Measurements from ENCODE around the gene KDM3B. TPM values are rescaled to one million over a fixed set of nuclear protein-coding genes. Genes with fewer than 3 reads are reported as not detected.
"Not testable (repeated sequence)": the region's sequence is repeated elsewhere in the genome, so short reads cannot be mapped to it uniquely, and the experiment has no call there.

The KDM3B gene
- total RNA-seq, 1 experiment from 2014 or later, result 64.8 TPM

- H3K4me3 ChIP-seq, result no peak overlapping the region
- no peaks in the 10 kb centered on the region for H3K9me3 ChIP-seq (replicated peaks)
- peaks cover 6% of the 10 kb centered on the region for H3K4me1 ChIP-seq (replicated peaks)
- DNase-seq (ENCODE audit: low read depth in 1 of 2, low spot score in 2 of 2), result no peak
- peaks cover 74% of the 10 kb centered on the region for H3K36me3 ChIP-seq
- H3K27ac ChIP-seq, result no peak overlapping the region
- H3K27me3 ChIP-seq (replicated peaks), result no peaks in the 10 kb centered on the region
These were observed 33.8 kb downstream of the KDM3B start for GRCh38 chr5:138386290-138386689.

- peaks cover 6% of the 10 kb centered on the region for H3K4me1 ChIP-seq (replicated peaks)
- H3K27me3 ChIP-seq (replicated peaks), result no peaks in the 10 kb centered on the region
- no peaks in the 10 kb centered on the region for H3K9me3 ChIP-seq (replicated peaks)
- H3K27ac ChIP-seq, result no peak overlapping the region
- DNase-seq (ENCODE audit: low read depth in 1 of 2, low spot score in 2 of 2), result no peak
- peaks cover 85% of the 10 kb centered on the region for H3K36me3 ChIP-seq
- no peak overlapping the region for H3K4me3 ChIP-seq
These were observed 36.8 kb downstream of the KDM3B start for GRCh38 chr5:138389332-138389731.

- not testable (repeated sequence) for H3K9me3 ChIP-seq (replicated peaks); H3K27ac ChIP-seq; DNase-seq (ENCODE audit: low read depth in 1 of 2, low spot score in 2 of 2); H3K4me3 ChIP-seq; H3K27me3 ChIP-seq (replicated peaks); H3K4me1 ChIP-seq (replicated peaks)
- peaks cover 90% of the 10 kb centered on the region for H3K36me3 ChIP-seq
These were observed 37.4 kb downstream of the KDM3B start for GRCh38 chr5:138389911-138390310.

GRCh38 chr5:138391859-138392386 lies 39.4 kb downstream of the KDM3B start:
- H3K9me3 ChIP-seq (replicated peaks), result no peaks in the 10 kb centered on the region
- no peaks in the 10 kb centered on the region for H3K4me1 ChIP-seq (replicated peaks)
- peaks cover 90% of the 10 kb centered on the region for H3K36me3 ChIP-seq
- H3K27ac ChIP-seq, result no peak overlapping the region
- no peak for DNase-seq (ENCODE audit: low read depth in 1 of 2, low spot score in 2 of 2)
- no peaks in the 10 kb centered on the region for H3K27me3 ChIP-seq (replicated peaks)
- no peak overlapping the region for H3K4me3 ChIP-seq

- Histone ChIP-seq H3K9me3 (replicated peaks) (no peaks in the 10 kb centered on the region), H3K27ac (peak overlapping the region; percentile 7; the same call in 1 of the 2 replicates), H3K4me3 (no peak overlapping the region), H3K4me1 (replicated peaks) (peaks cover 39% of the 10 kb centered on the region), H3K27me3 (replicated peaks) (no peaks in the 10 kb centered on the region; the same call in 1 of the 2 replicates), H3K36me3 (peaks cover 72% of the 10 kb centered on the region)
- DNase-seq (ENCODE audit: low read depth in 1 of 2, low spot score in 2 of 2), result no peak
These were observed 50.2 kb downstream of the KDM3B start for GRCh38 chr5:138402640-138403039.

- H3K4me1 ChIP-seq (replicated peaks), result peaks cover 23% of the 10 kb centered on the region
- no peaks in the 10 kb centered on the region for H3K9me3 ChIP-seq (replicated peaks)
- no peak overlapping the region for H3K4me3 ChIP-seq
- 0 out of 2 replicates have a peak overlapping the region, but pooled peaks have one; percentile 8 for H3K27ac ChIP-seq
- peaks cover 60% of the 10 kb centered on the region for H3K36me3 ChIP-seq
- no peaks in the 10 kb centered on the region for H3K27me3 ChIP-seq (replicated peaks)
- DNase-seq (ENCODE audit: low read depth in 1 of 2, low spot score in 2 of 2), result peak in 1 of 2 experiments; percentile 34
These were observed 55.5 kb downstream of the KDM3B start for GRCh38 chr5:138408023-138408422.

DNA sequence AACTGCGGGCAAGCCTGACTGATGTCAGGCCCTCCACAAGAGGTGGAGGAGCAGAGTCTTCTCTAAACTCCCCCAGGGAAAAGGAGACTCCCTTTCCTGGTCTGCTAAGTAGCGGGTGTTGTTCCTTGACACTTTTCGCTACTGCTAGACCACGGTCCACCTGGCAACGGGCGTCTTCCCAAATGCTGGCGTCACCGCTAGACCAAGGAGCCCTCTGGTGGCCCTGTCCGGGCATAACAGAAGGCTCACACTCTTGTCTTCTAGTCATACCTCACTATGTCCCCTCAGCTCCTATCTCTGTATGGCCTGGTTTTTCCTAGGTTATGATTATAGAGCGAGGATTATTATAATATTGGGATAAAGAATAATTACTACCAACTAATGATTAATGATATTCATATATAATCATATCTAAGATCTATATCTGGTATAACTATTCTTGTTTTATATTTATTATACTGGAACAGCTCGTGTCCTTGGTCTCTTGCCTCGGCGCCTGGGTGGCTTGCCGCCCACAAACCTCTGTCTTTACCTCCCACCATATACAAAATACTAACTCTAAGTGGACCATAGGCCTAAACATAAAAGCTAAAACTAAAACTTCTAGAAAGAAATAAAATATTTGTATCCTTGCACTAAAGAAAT lies 58.6 kb downstream of the KDM3B start:
- not testable (repeated sequence) for H3K4me1 ChIP-seq (replicated peaks); H3K9me3 ChIP-seq (replicated peaks); H3K27me3 ChIP-seq (replicated peaks); H3K27ac ChIP-seq; H3K4me3 ChIP-seq
- peaks cover 74% of the 10 kb centered on the region for H3K36me3 ChIP-seq
- peak; percentile 31 to 61 for DNase-seq (ENCODE audit: low read depth in 1 of 2, low spot score in 2 of 2)

DNA sequence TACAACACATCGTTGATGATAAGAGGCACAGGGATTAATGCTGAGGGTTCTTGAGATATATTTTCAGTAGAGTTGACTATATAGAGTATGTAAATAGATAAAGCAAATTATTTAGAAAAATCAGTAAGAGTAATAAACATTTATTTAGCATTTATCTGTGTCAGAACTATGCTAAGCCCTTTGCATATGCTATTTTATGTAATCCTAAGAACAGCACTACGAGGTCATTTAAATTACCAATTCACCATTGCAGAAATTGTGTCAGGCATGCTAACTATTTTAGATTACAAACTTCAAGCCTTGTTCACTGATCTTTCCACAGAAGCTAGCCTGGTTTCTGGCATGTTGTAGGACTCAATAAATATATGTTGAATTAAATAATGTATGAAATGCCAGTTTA lies 66.0 kb downstream of the KDM3B start:
- no peaks in the 10 kb centered on the region for H3K27me3 ChIP-seq (replicated peaks)
- H3K9me3 ChIP-seq (replicated peaks), result no peaks in the 10 kb centered on the region
- H3K27ac ChIP-seq, result no peak overlapping the region
- no peaks in the 10 kb centered on the region for H3K4me1 ChIP-seq (replicated peaks)
- H3K36me3 ChIP-seq, result peaks cover 92% of the 10 kb centered on the region
- no peak for DNase-seq (ENCODE audit: low read depth in 1 of 2, low spot score in 2 of 2)
- no peak overlapping the region for H3K4me3 ChIP-seq

DNA sequence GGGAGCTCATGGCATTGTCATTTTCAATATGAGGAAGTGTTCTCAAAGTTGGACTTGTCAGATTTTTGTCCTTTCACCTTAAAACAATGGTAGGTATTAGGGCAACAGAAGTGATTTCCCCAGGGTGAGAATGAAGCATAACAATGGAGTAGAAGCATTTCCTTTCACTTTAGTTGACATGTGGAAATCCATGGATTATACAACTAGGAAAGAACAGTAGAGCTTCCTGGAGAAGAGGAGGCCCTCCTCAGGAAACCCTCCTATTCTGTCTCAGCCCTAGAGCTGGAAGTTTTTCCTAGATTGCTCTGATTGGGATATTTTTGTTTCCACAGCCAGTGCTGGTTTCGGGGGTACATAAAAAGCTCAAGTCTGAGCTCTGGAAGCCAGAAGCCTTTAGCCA lies 72.6 kb downstream of the KDM3B start:
- no peak for DNase-seq (ENCODE audit: low read depth in 1 of 2, low spot score in 2 of 2)
- Histone ChIP-seq H3K36me3 (peaks cover 94% of the 10 kb centered on the region), H3K27me3 (replicated peaks) (no peaks in the 10 kb centered on the region)

GRCh38 chr5:138435943-138436342 lies 83.5 kb downstream of the KDM3B start:
- Histone ChIP-seq H3K36me3 (peaks cover 63% of the 10 kb centered on the region), H3K4me3 (no peak overlapping the region), H3K9me3 (replicated peaks) (peaks cover 6% of the 10 kb centered on the region; the same call in 1 of the 2 replicates), H3K27ac (no peak overlapping the region), H3K27me3 (replicated peaks) (no peaks in the 10 kb centered on the region; the same call in 1 of the 2 replicates), H3K4me1 (replicated peaks) (peaks cover 13% of the 10 kb centered on the region)
- no peak for DNase-seq (ENCODE audit: low read depth in 1 of 2, low spot score in 2 of 2)

More for the DNA sequence above, 72.6 kb downstream of the KDM3B start:
- Histone ChIP-seq H3K9me3 (replicated peaks) (no peaks in the 10 kb centered on the region), H3K4me1 (replicated peaks) (no peaks in the 10 kb centered on the region), H3K4me3 (no peak overlapping the region), H3K27ac (no peak overlapping the region)

DNA sequence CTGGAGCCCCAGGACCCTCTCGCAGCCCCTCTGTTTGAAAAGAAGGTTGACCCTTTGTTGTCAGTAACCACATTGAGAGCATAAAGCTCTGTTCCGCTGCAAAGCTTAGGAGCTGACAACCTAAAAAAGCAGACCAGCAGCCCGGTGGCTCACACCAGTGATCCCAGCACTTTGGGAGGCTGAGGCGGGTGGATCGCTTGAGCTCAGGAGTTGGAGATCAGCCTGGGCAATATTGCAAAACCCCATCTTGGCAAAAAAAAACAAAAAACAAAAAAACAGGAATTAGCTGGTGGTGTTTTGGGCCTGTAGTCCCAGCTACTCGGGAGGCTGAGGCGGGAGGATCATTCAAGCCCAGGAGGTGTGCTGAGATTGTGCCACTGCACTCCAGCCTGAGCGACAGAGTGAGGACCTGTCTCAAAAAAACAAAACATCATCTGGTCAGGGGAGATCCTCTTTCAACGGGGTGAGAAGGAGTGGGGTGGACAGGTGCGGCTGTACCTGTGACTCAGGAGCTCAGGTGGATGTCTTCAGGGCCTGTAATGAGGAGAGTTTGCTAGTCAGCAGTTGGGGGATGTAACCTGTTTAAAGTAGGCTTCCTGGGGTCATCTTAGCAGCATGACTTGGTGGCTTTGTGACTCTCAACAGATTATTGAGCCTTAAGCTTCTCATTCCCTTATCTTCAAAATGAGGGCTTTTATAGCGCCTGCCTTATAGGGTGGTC lies 85.7 kb downstream of the KDM3B start:
- Histone ChIP-seq H3K4me3 (peak overlapping the region; percentile 44), H3K36me3 (peaks cover 41% of the 10 kb centered on the region), H3K27me3 (replicated peaks) (no peaks in the 10 kb centered on the region; the same call in 1 of the 2 replicates), H3K27ac (no peak overlapping the region), H3K9me3 (replicated peaks) (peaks cover 6% of the 10 kb centered on the region; the same call in 1 of the 2 replicates), H3K4me1 (replicated peaks) (peaks cover 13% of the 10 kb centered on the region)
- no peak for DNase-seq (ENCODE audit: low read depth in 1 of 2, low spot score in 2 of 2)

GRCh38 chr5:138438724-138439476 lies 86.4 kb downstream of the KDM3B start, which contains the start of gene REEP2:
TSS of gene REEP2 (plus strand) at chr5:138439057. CDS start at chr5:138439209, 152 bp downstream.
- Histone ChIP-seq H3K27me3 (replicated peaks) (no peaks in the 10 kb centered on the region; the same call in 1 of the 2 replicates), H3K27ac (no peak within 1 kb of the TSS), H3K9me3 (replicated peaks) (peaks cover 6% of the 10 kb centered on the region; the same call in 1 of the 2 replicates), H3K4me1 (replicated peaks) (peaks cover 13% of the 10 kb centered on the region), H3K36me3 (peaks cover 34% of the 10 kb centered on the region), H3K4me3 (peak within 1 kb of the TSS; percentile 44)
- peak in 1 of 2 experiments; percentile 30 for DNase-seq (ENCODE audit: low read depth in 1 of 2, low spot score in 2 of 2)

- peaks cover 13% of the 10 kb centered on the region for H3K4me1 ChIP-seq (replicated peaks)
- H3K9me3 ChIP-seq (replicated peaks), result peaks cover 6% of the 10 kb centered on the region; the same call in 1 of the 2 replicates
- no peak for DNase-seq (ENCODE audit: low read depth in 1 of 2, low spot score in 2 of 2)
- no peak overlapping the region for H3K27ac ChIP-seq
- peak overlapping the region; percentile 44 for H3K4me3 ChIP-seq
- H3K27me3 ChIP-seq (replicated peaks), result no peaks in the 10 kb centered on the region; the same call in 1 of the 2 replicates
- peaks cover 27% of the 10 kb centered on the region for H3K36me3 ChIP-seq
These were observed 87.1 kb downstream of the KDM3B start for GRCh38 chr5:138439477-138440158.

All from SJSA1 (cell line).